K562 (cell line): Measurements from ENCODE around the gene ERFL. TPM values are rescaled to one million over a fixed set of nuclear protein-coding genes. Genes with fewer than 3 reads are reported as not detected.

Experiments used
- ATAC-seq: fragments of 200-7000 bp; cut with Tn5 transposase; 3 replicates; pipeline ENCODE4 v1.9.1; 2020; ENCODE audit warnings: moderate library complexity
- BruUV-seq: library from RNA; stranded (reverse); fragments of 400-500 nt; replicated peaks from 2 replicates; lab custom pipeline; 2021; lab: Mats Ljungman, UMichigan
- CTCF ChIA-PET: fragments of 300-600 bp; formaldehyde crosslinking; extraction: SDS; loops from one replicate; lab custom pipeline; 2021; ENCODE audit warnings: low intra/inter-chr PET ratio; lab: Yijun Ruan, JAX
- POLR2A ChIA-PET: fragments of 300-600, 350-650 bp; sonication (Branson Sonifier 250); formaldehyde crosslinking; extraction: SDS; loops from one replicate; lab custom pipeline; 2021; ENCODE audit warnings: antibody characterized with exemption, inconsistent platforms; lab: Yijun Ruan, JAX
- DNase-seq, 4 experiments: peaks; one replicate each; pipeline versions ENCODE4 v3.0.0 to v3.0.0-alpha.2; 2011 to 2018; ENCODE audit warnings: low spot score in 3 of 4, mixed read lengths in 3 of 4; ENCODE audit errors: extremely low read depth in 1 of 4
- FAIRE-seq: peaks from 2 replicates; lab custom pipeline; 2011; peaks lifted over from hg19 to GRCh38; lab: Jason Lieb, UNC
- H2AFZ ChIP-seq: 2 replicates; pipeline ENCODE4 v1.6.0; 2011; ENCODE audit warnings: low read depth, low read length, control low read depth, inconsistent platforms
- H3K27ac ChIP-seq: fragments of 200-600 bp; 3 replicates; pipeline ENCODE4 v1.8.0; 2011; ENCODE audit warnings: low read depth, mild to moderate bottlenecking, control low read depth, inconsistent platforms, low read length, moderate library complexity, mixed read lengths; ENCODE audit errors: extremely low read depth
- H3K27me3 ChIP-seq, 2 experiments: fragments of 300-600 bp in 1 of 2; 2 replicates in 1 of 2; 3 replicates in 1 of 2; pipeline versions ENCODE4 v1.6.0 to v1.8.0; 2011; ENCODE audit warnings: inconsistent platforms in 2 of 2, low read length in 2 of 2, mild to moderate bottlenecking in 1 of 2, mixed read lengths in 1 of 2, moderate library complexity in 1 of 2; ENCODE audit not compliant: control insufficient read depth in 2 of 2, insufficient read depth in 2 of 2
- H3K36me3 ChIP-seq: fragments of 300-600 bp; 3 replicates; pipeline ENCODE4 v1.8.0; 2011; ENCODE audit warnings: mild to moderate bottlenecking, low read length, inconsistent platforms; ENCODE audit not compliant: control insufficient read depth, insufficient read depth
- H3K4me1 ChIP-seq, 2 experiments: fragments of 200-600 bp in 1 of 2; replicated peaks in 1 of 2; 2 replicates in 1 of 2; 3 replicates in 1 of 2; pipeline versions ENCODE4 v1.5.1 to v1.8.0; 2011; ENCODE audit warnings: inconsistent platforms in 2 of 2, low read length in 2 of 2, mild to moderate bottlenecking in 1 of 2, mixed read lengths in 1 of 2, moderate library complexity in 1 of 2; ENCODE audit not compliant: control insufficient read depth in 2 of 2, insufficient read depth in 2 of 2
- H3K4me2 ChIP-seq: 2 replicates; pipeline ENCODE4 v1.6.1; 2011; ENCODE audit warnings: low read length, control low read depth, inconsistent platforms, mixed read lengths; ENCODE audit not compliant: insufficient read depth
- H3K4me3 ChIP-seq: fragments of 200-600 bp; sonication (generic), shearing (Covaris generic); 2 replicates; pipeline ENCODE4 v1.5.1; 2016; ENCODE audit warnings: control low read depth, inconsistent platforms
- H3K79me2 ChIP-seq: fragments of 200-600 bp; 3 replicates; pipeline ENCODE4 v1.8.0; 2011; ENCODE audit warnings: low read length, inconsistent platforms; ENCODE audit not compliant: control insufficient read depth, insufficient read depth
- H3K9ac ChIP-seq, 2 experiments: 2 replicates each; pipeline versions ENCODE4 v1.6.0 to v1.6.1; 2011; ENCODE audit warnings: low read depth in 2 of 2, low read length in 2 of 2, control low read depth in 1 of 2, inconsistent platforms in 1 of 2, mild to moderate bottlenecking in 1 of 2, mixed read lengths in 1 of 2; ENCODE audit not compliant: insufficient read depth in 1 of 2
- H3K9me1 ChIP-seq: one replicate; pipeline ENCODE4 v1.6.0; 2011; ENCODE audit warnings: inconsistent platforms, mild to moderate bottlenecking, low read length, moderate library complexity; ENCODE audit not compliant: control insufficient read depth, insufficient read depth
- H3K9me3 ChIP-seq: replicated peaks from 2 replicates; pipeline ENCODE4 v1.5.1; 2011; ENCODE audit warnings: low read depth, low read length, inconsistent platforms; ENCODE audit not compliant: control insufficient read depth, insufficient read depth
- H4K20me1 ChIP-seq: replicated peaks from 2 replicates; pipeline ENCODE4 v1.6.1; 2011; ENCODE audit warnings: low read length, inconsistent platforms, mixed read lengths; ENCODE audit not compliant: control insufficient read depth, insufficient read depth
- ADNP ChIP-seq: fragments of 200-800 bp; sonication (Bioruptor generic); IDR thresholded peaks from 2 replicates; pipeline ENCODE4 v1.6.1; 2016; ENCODE audit warnings: missing genetic modification characterization, missing compliant biosample characterization
- BCOR ChIP-seq: fragments of 450-650 bp; IDR thresholded peaks from 2 replicates; pipeline ENCODE4 v1.6.1; 2016
- CBX1 ChIP-seq: sonication (generic); IDR thresholded peaks from 2 replicates; pipeline ENCODE4 v1.6.1; 2016; ENCODE audit warnings: antibody characterized with exemption, low read depth, mild to moderate bottlenecking
- CHD4 ChIP-seq: fragments of 200-600 bp; sonication (generic); IDR thresholded peaks from 3 replicates; pipeline ENCODE4 v1.6.1; 2012; ENCODE audit warnings: low read depth, mild to moderate bottlenecking, mixed read lengths, low read length, inconsistent platforms; ENCODE audit not compliant: insufficient read depth, insufficient replicate concordance, poor library complexity, severe bottlenecking
- DDX20 ChIP-seq: fragments of 450-650 bp; IDR thresholded peaks from 2 replicates; pipeline ENCODE4 v1.6.1; 2016; ENCODE audit warnings: missing genetic modification characterization, low read depth, mild to moderate bottlenecking, missing compliant biosample characterization, moderate library complexity
- DPF2 ChIP-seq: fragments of 450-650 bp; IDR thresholded peaks from 2 replicates; pipeline ENCODE4 v1.6.1; 2016
- EGR1 ChIP-seq: fragments of 450-650 bp; conservative IDR thresholded peaks from 2 replicates; pipeline ENCODE4 v1.6.1; 2017; ENCODE audit warnings: mild to moderate bottlenecking
- HDAC1 ChIP-seq, 2 experiments: fragments of 450-650 bp; IDR thresholded peaks; 2 replicates each; pipeline ENCODE4 v1.6.1; 2016 to 2017; ENCODE audit warnings: inconsistent platforms in 1 of 2, mild to moderate bottlenecking in 1 of 2, moderate library complexity in 1 of 2
- HDAC2 ChIP-seq: fragments of 450-650 bp; IDR thresholded peaks from 2 replicates; pipeline ENCODE4 v1.6.1; 2016; ENCODE audit warnings: mild to moderate bottlenecking
- KDM1A ChIP-seq, 2 experiments: fragments of 450-650 bp; IDR thresholded peaks; 2 replicates each; pipeline ENCODE4 v1.6.1; 2016; ENCODE audit warnings: mild to moderate bottlenecking in 2 of 2
- NFRKB ChIP-seq: fragments of 450-650 bp; IDR thresholded peaks from 2 replicates; pipeline ENCODE4 v1.6.1; 2016; ENCODE audit warnings: low read depth
- PTBP1 ChIP-seq: fragments of 200-400 bp; formaldehyde crosslinking; IDR thresholded peaks from 2 replicates; pipeline ENCODE4 v1.6.1; 2017; ENCODE audit warnings: low read depth, low read length
- RBM25 ChIP-seq: fragments of 200-400 bp; formaldehyde crosslinking; IDR thresholded peaks from 2 replicates; pipeline ENCODE4 v1.6.1; 2018; ENCODE audit warnings: low read length, low read depth, moderate library complexity; ENCODE audit not compliant: severe bottlenecking
- SMARCA5 ChIP-seq: fragments of 450-650 bp; IDR thresholded peaks from 2 replicates; pipeline ENCODE4 v1.6.1; 2016
- ZNF444 ChIP-seq: fragments of 250-450 bp; sonication (Bioruptor Pico); IDR thresholded peaks from 2 replicates; pipeline ENCODE4 v1.4.0; 2020; ENCODE audit warnings: mild to moderate bottlenecking, moderate library complexity
- WGBS: fragments of 100-300 bp; shearing (Covaris generic); methylation state at CpG from one replicate; pipeline ENCODE4 v1.1.6; 2016; ENCODE audit warnings: low coverage, mixed read lengths; ENCODE audit not compliant: insufficient coverage; ENCODE audit errors: missing lambda C conversion rate; 5-methylcytosine and 5-hydroxymethylcytosine counted together
- in situ Hi-C: fragments of 300-500 bp; cut with MboI; formaldehyde crosslinking; loops from 4 replicates; pipeline ENCODE4 v1.15.0; 2018; ENCODE audit warnings: inconsistent platforms, mixed read lengths
- intact Hi-C: fragments of 100-400 bp; cut with micrococcal nuclease; formaldehyde crosslinking; loops from 2 replicates; pipeline ENCODE4 v1.14.2; 2022
- polyA plus RNA-seq, 8 experiments: library from polyadenylated mRNA; depleted of rRNA in 4 of 8; stranded (reverse) in 5 of 8; unstranded in 3 of 8; fragments of >200 nt; fragmentation: Nextera tagmentation in 2 of 8; fragmentation: Illumina TruSeq in 1 of 8; extraction: Ambion mirVana in 2 of 8; extraction: Trizol in 1 of 8; gene quantifications; 2 replicates each; pipeline versions ENCODE4 v1.2.1 to v1.2.3, GENCODE V29; 2011 to 2014; ENCODE audit warnings: inconsistent platforms in 1 of 8, missing spikeins in 1 of 8
- total RNA-seq, 7 experiments: library from RNA; depleted of rRNA in 6 of 7; stranded (reverse); fragments of >200 nt in 6 of 7; fragmentation: Illumina TruSeq in 2 of 7; extraction: Trizol in 2 of 7; gene quantifications; 2 replicates each; pipeline versions ENCODE4 v1.2.1 to v1.2.3, GENCODE V29; 2011 to 2021; ENCODE audit warnings: low replicate concordance in 1 of 7
- TF ChIP-seq, protein P1 (sequence below): fragments of 200-800 bp; sonication (Bioruptor generic); IDR thresholded peaks from 2 replicates; pipeline ENCODE4 v1.6.1; 2016; ENCODE audit warnings: missing genetic modification characterization, missing compliant biosample characterization
- TF ChIP-seq, protein P2 (sequence below): fragments of 250-450 bp; sonication (Bioruptor Pico); IDR thresholded peaks from 2 replicates; pipeline ENCODE4 v1.8.0; 2022; ENCODE audit warnings: moderate library complexity, mild to moderate bottlenecking, inconsistent platforms

Gene ERFL
- total and polyA plus RNA-seq, 9 of the 15 experiments (the other 6 are each of a cell fraction or from before 2014, with no cell fraction given) = 0.07 to 0.75 (median 0.32) TPM; not detected in 4

DNA sequence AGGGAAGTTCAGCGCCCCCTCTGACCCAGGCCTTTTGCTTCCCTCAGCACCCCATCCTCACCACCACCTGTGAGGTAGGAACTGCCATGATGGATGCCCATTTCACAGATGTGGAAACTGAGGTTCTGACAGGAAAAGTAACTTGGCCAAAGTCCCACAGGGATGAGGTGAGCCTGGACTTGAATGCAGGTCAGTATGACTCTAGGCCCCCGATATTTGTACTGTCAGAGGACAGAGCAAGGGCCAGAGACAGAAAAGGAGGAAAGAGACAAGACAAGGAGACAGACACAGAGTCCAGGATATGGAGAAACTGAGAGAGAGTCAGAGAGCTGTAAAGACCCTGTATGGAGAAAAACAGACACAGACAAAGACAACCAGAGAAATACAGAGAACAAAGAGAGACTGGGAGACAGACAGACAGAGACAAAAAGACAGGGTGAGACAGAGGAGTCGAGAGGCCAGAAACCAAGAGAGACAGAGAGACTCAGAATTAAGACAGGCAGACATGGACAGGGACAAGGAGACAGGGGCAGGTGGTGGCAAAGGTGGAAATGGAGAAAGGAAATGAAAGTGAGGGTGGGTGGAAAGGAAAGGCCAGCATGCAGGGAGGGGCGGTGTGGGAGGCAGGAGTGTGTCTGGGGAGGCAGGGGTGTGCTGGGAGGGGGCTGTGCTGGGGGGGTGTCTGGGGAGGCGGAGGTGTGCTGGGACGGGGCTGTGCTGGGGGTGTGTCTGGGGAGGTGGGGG, 5.0 kb downstream of the ERFL start:
- BruUV-seq = no TSS peak
- H3K27me3 ChIP-seq = peaks cover 0 to 10% of the 10 kb centered on the region in 2 experiments; a peak in 4 of 5 replicates
- ChIA-PET CTCF (no interaction called here), POLR2A (no interaction called here)
- no peaks in the 10 kb centered on the region for H3K36me3 ChIP-seq
- ATAC-seq (no peak), FAIRE-seq (no peak), DNase-seq (peak in 1 of 4 experiments; percentile 34)
- 0% methylated on average over 6 of the region's 6 CpGs for WGBS
- H3K27ac ChIP-seq = no peak overlapping the region
- peak overlapping the region in 1 of 2 experiments; percentile 23; a peak in 1 of 4 replicates for H3K9ac ChIP-seq
- intact Hi-C loops (no loop called here), in situ Hi-C loops (no loop called here)
- no peak overlapping the region for H3K4me2 ChIP-seq
- H2AFZ ChIP-seq = no peak overlapping the region
- no peak overlapping the region for H3K4me3 ChIP-seq
- no peaks in the 10 kb centered on the region for H4K20me1 ChIP-seq
- no peaks in the 10 kb centered on the region for H3K9me1 ChIP-seq
- no peaks in the 10 kb centered on the region; the same call in 1 of the 2 replicates for H3K9me3 ChIP-seq
- H3K79me2 ChIP-seq = no peaks in the 10 kb centered on the region
- peaks cover 6 to 34% of the 10 kb centered on the region in 2 experiments; a peak in 4 of 5 replicates for H3K4me1 ChIP-seq
- TF ChIP-seq, protein P1, sequence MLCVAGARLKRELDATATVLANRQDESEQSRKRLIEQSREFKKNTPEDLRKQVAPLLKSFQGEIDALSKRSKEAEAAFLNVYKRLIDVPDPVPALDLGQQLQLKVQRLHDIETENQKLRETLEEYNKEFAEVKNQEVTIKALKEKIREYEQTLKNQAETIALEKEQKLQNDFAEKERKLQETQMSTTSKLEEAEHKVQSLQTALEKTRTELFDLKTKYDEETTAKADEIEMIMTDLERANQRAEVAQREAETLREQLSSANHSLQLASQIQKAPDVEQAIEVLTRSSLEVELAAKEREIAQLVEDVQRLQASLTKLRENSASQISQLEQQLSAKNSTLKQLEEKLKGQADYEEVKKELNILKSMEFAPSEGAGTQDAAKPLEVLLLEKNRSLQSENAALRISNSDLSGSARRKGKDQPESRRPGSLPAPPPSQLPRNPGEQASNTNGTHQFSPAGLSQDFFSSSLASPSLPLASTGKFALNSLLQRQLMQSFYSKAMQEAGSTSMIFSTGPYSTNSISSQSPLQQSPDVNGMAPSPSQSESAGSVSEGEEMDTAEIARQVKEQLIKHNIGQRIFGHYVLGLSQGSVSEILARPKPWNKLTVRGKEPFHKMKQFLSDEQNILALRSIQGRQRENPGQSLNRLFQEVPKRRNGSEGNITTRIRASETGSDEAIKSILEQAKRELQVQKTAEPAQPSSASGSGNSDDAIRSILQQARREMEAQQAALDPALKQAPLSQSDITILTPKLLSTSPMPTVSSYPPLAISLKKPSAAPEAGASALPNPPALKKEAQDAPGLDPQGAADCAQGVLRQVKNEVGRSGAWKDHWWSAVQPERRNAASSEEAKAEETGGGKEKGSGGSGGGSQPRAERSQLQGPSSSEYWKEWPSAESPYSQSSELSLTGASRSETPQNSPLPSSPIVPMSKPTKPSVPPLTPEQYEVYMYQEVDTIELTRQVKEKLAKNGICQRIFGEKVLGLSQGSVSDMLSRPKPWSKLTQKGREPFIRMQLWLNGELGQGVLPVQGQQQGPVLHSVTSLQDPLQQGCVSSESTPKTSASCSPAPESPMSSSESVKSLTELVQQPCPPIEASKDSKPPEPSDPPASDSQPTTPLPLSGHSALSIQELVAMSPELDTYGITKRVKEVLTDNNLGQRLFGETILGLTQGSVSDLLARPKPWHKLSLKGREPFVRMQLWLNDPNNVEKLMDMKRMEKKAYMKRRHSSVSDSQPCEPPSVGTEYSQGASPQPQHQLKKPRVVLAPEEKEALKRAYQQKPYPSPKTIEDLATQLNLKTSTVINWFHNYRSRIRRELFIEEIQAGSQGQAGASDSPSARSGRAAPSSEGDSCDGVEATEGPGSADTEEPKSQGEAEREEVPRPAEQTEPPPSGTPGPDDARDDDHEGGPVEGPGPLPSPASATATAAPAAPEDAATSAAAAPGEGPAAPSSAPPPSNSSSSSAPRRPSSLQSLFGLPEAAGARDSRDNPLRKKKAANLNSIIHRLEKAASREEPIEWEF (CRISPR knock-in tag) = no peak
- TF ChIP-seq SMARCA5 = peak; percentile 80; the same call in 1 of the 2 replicates
- no peak for TF ChIP-seq ZNF444 (CRISPR knock-in tag)
- peak; percentile 93 for TF ChIP-seq RBM25
- TF ChIP-seq CBX1 = peak; percentile 95; the same call in 1 of the 2 replicates
- peak; percentile 85 for TF ChIP-seq ADNP (tag)
- TF ChIP-seq, protein P2, sequence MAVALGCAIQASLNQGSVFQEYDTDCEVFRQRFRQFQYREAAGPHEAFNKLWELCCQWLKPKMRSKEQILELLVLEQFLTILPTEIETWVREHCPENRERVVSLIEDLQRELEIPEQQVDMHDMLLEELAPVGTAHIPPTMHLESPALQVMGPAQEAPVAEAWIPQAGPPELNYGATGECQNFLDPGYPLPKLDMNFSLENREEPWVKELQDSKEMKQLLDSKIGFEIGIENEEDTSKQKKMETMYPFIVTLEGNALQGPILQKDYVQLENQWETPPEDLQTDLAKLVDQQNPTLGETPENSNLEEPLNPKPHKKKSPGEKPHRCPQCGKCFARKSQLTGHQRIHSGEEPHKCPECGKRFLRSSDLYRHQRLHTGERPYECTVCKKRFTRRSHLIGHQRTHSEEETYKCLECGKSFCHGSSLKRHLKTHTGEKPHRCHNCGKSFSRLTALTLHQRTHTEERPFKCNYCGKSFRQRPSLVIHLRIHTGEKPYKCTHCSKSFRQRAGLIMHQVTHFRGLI (CRISPR knock-in tag) = no peak
- TF ChIP-seq PTBP1 = peak; percentile 84; the same call in 1 of the 2 replicates
- peak; percentile 52 for TF ChIP-seq CHD4
- TF ChIP-seq HDAC2 = peak; percentile 87; the same call in 1 of the 2 replicates
- no peak for TF ChIP-seq NFRKB
- no peak for TF ChIP-seq DDX20 (tag)
- 0 out of 4 replicates have a peak, but pooled peaks of 1 of the 2 experiments have one; percentile 10 for TF ChIP-seq HDAC1 (IDR thresholded peaks at IDR 0.05)
- TF ChIP-seq DPF2 = 0 out of 2 replicates have a peak, but pooled peaks have one; percentile 9
- TF ChIP-seq BCOR = peak; percentile 96
- TF ChIP-seq EGR1 = peak; percentile 44
- peak; percentile 78 to 92 for TF ChIP-seq KDM1A (IDR thresholded peaks at IDR 0.05)
